Activated gamma-delta T cell treated with anti-CD3 and anti-CD28 coated beads, Interleukin-2, amount 50 U/mL, for 16 hours (primary cell): ENCODE results near the gene EDARADD.
"Not testable (repeated sequence)": the region's sequence is repeated elsewhere in the genome, so short reads cannot be mapped to it uniquely, and the experiment has no call there.

Experiments used
- DNase-seq: peaks from one replicate; pipeline ENCODE4 v3.0.0-alpha.2; 2020; ENCODE audit warnings: low read depth

EDARADD gene

DNA sequence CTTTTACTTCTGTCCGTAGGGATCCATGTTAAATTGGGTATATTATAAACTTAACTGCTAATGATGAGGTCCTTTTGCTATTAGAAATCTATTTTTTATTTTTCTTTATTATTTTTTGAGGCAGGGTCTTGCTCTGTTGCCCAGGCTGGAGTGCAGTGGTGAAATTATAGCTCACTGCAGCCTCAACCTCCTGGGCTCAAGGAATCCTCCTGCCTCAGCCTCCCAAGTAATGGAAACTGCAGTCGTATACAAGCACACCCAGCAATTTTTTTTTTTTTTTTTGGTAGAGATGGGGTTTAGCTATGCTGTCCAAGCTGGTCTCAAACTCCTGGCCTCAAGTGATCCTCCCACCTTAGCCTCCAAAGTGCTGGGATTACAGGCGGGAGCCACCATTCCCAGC, 95.1 kb downstream of the EDARADD start:
- DNase-seq = not testable (repeated sequence)

DNA sequence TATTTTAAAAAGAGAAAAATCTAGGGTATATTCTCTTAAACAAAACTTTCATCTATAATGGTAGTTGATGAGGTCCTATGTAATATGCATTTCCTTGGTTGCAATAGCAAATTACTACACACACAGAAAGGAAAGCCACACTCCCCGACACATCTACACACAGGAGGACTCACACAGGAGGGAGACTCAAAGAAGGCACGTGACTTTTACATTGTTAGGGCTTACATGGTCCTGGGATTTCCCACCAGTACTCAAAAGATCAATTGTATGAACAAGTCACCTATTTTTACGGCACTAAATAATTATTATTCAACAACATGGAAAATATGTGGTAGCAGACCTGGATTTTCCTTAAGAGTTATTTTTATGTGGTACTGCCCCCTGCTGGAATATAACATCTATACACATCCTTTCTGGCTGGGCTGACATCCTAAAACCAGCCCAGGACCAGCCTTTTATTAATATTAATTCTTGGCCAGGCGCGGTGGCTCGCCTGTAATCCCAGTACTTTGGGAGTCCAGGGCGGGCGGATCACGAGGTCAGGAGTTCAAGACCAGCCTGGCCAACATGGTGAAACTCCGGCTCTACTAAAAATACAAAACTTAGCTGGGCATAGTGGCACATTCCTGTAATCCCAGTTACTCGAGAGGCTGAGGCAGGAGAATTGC, 95.8 kb downstream of the EDARADD start:
- DNase-seq = no peak

DNA sequence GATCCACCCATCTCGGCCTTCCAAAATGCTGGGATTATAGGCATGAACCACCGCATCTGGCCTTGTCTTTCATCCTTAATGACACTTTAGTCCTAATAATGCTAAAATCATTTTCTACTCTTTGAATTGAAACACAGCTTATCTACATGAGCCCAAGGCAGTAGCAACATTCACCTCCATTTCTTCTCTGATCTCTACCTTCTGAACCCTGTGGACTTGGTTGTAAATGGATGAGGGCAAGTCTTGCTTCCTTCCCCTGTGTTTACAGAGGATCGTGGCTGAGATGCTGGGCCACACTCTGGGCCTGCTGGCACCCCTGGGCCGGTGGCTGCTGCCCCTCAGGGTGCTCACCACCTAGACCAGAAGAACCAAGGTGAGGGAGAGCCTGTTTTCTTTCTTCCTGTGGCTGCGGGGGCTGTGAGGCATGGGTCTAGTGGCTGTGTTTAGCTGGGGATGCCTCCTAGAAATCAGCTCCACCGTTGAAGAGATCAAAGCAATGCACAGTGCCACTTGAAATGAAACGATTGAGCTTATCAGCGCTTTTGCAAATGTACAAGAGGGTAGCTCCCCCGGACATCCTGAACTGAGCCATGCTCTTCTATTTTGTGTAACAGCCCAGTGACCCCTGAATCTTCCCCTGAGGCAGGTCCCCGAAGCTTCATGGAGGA, 97.5 kb downstream of the EDARADD start:
- no peak for DNase-seq

DNA sequence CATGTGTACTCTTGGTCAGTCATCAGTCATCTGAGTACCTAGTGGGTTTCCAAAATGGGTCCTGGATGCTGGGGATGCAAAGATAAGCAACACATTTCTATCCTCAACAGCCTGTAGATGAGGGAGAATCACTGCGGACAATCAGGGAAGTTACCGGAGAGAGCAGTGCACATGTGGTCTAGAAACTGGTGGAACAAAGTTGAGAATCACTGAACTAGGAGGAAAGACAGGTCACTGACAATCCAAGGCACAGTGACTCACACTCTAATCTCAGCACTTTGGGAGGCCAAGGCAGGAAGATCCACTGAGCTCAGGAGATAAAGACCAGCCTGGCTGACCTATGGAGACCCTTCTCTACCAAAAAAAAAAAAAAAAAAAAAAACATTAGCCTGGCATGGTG, 98.3 kb downstream of the EDARADD start:
- no peak for DNase-seq

DNA sequence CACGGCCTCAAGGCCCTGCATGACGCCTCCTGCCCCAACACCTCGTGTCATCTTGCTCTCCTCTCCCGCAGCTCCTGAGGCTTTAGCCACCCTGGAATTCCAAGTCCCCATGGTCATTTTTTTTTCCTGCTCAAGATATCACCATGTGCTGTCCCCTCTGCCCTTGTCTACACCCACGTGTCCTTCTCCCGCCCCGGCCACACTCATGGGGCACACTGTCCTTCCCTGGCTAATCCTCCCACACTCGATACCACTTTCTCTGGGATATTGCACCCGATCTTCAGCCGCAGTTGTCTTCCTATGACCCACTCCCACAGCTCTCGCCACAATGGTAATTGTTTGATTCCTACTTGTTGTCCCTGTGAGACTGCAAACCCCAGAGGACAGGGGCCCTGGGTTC, 100.0 kb downstream of the EDARADD start:
- no peak for DNase-seq

DNA sequence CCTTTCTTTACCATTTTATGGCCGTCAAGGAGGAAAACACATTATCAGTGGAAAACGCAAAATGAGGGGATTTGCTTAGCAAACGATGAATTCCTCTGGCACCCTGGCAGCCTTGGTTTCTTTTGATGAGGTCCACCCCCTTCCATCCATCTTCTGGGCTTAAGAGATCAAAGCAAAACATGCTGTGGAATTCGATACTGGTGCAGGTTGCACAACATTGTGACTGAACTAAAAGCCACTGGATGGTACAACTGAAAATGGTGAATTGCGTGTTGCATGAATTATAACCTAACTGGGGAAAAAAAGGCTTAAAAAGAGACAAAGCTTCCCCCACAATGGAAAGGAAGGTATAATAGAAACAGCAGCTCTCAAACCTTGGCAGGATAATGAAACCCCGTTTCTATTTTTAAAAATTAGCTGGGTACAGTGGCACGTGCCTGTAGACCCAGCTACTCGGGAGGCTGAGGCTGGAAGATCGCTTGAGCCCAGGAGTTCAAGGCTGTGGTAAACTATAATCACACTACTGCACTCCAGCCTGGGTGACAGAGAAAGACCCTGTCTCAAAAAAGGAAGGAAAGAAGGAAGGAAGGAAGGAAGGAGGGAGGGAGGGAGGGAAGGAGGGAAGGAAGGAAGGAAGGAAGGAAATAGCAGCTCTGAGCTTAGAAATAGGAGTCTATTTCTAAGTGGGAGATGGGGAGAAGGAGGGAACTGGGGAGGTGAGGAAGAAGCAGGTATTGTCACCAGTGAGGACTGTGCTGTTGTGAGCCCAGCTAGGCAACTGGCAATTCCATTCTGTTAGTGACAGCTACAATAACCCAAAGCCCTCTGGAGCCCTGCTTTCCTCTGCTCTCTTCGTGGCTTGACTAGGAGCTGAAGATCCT, 100.7 kb downstream of the EDARADD start:
- DNase-seq = no peak

DNA sequence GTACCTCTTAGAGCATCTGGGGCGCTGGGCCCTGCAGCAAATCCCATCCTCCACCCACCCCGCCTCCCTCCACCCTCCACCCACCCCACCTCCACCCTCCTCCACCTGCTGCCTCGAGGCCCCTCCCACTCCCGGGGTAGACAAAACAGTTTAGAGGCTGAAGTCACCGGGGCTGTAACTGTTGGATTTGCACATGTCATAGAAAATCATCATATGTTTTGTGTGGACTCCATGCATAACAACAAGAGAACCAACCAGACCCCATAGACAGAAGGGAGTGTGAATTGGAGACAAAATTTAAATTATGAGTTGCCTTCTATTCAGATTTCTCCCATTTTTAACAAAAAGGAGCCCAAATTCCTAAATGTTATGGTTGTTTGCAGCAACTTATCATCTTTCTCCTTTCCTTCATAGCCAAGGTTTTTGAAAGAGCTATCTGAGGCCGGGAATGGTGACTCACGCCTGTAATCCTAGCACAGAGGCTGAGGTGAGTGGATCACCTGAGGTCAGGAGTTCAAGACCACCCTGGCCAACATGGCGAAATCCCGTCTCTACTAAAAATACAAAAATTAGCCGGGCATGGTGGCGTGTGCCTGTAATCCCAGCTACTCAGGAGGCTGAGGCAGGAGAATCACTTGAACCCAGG, 101.5 kb downstream of the EDARADD start:
- DNase-seq = no peak

DNA sequence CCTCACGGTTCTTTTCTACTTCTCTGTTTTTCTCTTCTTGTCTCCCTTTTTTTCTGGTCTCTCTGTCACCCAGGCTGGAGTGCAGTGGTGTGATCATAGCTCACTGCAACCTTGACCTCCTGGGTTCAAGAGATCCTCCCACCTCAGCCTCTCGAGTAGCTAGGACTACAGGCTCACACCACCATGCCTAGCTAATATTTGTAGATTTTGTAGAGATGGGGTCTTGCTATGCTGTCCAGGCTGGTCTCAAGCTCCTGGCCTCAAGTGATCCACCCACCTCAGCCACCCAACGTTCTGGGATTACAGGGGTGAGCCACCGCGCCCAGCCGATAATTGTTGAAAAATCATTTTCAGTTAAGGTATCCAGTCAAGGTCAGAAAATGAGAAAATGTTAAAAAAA, 103.8 kb downstream of the EDARADD start:
- DNase-seq = no peak

DNA sequence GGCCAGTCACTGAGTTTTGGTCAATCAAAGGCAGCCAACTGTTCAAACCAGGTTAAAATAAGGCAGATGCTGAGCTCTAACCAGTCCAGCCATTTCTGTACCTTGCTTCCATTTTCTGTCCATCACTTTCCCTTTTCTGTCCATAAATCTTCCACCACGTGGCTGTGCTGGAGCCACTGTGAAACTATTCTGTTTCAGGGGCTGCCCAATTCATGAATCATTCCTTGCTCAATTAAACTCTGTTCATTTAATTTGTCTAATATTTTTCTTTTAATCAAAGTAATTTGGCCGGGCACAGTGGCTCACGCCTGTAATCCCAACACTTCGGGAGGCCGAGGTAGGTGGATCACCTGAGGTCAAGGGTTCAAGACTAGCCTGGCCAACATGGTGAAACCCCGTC, 107.0 kb downstream of the EDARADD start:
- no peak for DNase-seq

DNA sequence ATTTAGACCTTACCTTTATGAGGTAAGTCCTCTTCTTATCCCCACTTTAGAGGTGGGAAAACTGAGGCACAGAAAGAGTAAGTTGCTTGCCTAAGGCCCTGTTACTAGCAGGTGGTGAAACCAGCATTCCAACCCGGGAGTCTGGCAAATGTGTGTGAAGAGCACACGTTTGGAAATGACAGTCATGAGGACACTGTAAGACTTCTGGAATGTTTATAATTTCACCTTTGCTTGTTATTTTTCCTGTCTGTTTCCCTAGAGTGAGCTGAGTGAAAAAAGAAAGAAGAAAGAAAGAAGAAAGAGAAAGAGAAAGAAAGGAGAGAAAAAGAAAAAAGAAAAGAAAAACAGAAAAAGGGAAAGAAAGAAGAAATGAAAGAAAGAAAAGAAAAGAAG, 108.5 kb downstream of the EDARADD start:
- DNase-seq = no peak

DNA sequence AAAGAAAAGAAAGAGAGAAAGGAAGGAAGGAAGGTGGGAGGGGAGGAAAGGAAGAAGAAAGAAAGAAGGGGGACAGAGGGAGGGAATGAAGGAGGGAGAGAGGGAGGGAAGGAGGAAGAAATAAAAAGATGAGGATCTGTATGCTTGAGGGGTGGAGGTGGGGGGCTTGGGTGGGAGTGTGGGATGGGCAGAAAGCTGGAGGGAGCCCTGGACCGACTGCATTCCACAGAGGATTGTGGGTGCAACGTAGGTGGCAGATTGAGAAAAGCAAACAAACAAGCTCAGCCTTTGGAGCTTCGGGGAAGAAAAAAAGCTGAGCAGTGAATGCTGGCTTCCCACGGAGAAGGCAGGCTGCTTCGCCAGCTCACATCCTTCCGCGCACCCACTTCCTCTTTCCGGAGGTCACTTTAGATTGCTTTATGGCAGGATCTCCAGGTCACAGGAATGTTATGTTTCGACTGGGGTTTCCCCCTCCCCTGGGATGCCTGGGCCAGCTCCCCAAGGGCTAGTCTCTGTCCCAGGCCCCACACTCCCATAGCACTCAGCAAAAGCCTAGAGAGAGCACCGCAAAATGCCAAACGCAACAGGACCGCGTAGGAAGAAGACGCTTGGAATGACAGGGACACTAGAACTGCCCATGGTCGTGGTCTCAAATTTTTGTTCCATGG, 109.0 kb downstream of the EDARADD start:
- no peak for DNase-seq

DNA sequence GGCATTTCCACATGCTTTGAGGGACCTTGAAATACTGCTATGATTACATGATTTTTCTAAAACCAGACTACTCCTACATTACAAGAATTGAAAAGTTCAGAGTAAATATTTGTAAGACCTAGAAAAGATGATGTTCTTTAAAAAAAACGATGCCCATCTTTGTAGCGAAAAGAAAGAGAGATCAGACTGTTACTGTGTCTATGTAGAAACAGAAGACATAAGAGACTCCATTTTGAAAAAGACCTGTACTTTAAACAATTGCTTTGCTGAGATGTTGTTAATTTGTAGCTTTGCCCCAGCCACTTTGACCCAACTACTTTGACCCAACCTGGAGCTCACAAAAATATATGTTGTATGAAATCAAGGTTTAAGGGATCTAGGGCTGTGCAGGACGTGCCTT, 110.3 kb downstream of the EDARADD start:
- DNase-seq = not testable (repeated sequence)

DNA sequence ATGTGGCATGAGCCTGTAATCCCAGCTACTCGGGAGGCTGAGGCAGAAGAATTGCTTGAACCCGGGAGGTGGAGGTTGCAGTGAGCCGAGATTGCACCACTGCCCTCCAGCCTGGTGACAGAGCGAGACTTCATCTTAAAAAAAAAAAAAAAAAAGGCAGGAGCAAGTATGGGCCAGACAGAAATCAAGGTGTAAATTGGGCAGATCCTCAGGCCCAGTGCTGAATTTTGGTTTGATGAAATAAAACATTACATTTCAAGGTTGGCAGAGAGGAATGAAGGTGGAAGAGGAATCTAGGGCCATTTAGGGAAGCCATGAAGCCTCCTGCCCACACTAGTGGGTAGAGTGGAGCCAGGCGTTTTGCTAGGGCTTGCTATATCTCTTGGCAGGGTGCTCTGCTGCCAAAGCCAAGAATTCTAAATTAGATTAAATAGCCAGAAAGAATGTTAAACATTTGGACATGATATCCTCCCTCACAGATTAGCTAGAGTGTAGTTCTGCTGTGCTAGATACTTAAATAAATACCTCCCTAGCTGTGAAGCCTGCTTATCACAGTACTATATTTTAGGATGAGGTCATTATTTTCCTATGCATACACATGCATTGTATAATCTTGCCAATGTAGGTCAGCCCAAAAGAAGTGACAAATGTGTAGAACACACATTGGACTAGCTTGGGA, 113.1 kb downstream of the EDARADD start:
- no peak for DNase-seq

DNA sequence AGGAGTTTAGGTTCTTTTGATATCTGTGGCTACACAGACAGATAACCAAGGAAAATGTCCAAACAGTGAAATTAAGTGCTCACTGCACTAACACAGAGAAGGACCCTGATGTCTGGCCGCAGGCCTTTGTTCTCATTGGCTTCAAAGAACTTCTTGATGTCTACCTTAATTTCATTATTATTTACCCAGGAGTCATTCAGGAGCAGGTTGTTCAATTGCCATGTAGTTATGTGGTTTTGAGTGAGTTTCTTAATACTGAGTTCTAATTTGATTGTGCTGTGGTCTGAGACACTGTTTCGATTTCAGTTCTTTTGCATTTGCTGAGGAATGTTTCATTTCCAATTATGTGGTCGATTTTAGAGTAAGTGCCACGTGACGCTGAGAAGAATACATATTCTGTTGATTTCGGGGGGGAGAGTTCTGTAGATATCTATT, 114.5 kb downstream of the EDARADD start:
- no peak for DNase-seq

DNA sequence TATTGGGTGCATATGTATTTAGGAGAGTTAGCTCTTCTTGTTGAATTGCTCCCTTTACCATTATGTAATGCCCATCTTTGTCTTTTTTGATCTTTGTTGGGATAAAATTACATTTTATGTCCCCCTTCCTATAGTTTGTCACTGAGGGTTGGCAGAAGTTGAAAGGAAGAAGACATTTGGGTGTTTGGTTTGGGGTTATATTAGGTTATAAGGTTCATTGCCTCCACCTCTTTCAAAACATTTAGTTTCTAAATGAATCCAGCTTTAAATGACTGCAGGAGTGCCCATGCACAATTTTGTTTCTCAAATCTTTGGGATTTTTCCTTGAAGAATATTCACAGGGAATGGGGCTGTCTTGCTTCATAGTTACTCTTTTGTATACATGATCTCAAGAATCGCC, 115.1 kb downstream of the EDARADD start:
- DNase-seq = no peak

DNA sequence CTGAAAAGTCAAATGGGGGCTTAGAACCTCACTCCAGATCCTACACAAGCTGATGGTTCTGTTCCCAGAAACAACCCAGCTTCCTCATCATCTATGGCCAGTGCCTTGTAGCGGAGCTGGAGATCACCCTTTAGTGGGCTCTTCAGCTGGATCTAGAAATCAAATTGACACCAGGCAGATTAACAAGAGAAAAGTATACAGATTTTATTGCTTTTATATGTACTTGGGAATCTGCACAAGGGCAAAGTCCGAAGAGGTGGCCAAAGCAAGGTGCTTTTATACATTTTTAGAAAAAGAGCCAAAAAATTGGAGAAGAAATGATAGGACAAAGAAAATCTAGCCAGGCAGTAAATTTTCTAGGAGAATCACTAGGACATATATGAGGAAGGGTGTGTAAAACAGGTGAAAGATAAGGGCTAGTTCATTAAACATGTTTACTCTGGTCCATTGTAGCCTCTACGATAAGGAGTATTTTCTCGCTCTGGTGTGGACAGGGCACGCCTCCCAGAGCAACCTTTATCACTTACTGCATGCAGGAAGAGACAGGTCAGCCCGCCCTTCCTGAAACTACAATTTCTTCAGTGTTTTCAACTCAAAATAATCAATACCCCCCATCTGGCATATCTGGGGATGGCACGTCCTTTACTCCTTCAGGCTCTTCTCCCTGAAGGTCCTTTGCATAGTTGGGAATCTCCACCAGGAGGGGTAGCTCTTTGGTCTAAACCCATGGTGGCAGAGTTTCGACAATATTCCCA, 115.7 kb downstream of the EDARADD start:
- no peak for DNase-seq

DNA sequence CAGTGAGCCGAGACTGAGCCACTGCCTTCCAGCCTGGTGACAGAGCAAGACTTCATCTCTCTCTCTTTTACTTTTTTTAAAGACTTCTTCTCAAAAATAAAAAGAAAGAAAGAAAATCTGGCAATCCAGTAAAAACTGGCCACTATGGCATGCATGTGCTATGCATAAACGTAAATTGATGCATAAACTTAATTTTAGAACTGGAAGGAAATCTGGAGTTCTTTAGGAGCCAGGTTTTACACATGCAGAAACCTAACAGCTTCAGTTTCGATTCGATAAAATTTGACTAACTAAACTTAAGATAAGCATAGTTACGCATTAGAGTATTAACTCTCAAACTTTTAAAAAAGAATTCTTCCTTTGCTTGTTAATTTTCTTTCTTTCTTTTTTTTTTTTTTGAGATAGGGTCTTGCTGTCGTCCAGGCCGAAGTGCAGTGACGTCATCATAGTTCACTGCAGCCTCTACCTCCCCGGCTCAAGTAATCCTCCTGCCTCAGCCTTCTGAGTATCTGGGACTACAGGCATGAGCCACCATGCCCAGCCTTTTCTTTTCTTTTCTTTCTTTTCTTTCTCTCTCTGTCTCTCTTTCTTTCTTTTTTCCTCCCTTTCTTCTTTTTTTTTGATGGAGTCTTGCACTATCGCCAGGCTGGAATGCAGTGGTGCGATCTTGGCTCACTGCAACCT, 117.8 kb downstream of the EDARADD start:
- no peak for DNase-seq

DNA sequence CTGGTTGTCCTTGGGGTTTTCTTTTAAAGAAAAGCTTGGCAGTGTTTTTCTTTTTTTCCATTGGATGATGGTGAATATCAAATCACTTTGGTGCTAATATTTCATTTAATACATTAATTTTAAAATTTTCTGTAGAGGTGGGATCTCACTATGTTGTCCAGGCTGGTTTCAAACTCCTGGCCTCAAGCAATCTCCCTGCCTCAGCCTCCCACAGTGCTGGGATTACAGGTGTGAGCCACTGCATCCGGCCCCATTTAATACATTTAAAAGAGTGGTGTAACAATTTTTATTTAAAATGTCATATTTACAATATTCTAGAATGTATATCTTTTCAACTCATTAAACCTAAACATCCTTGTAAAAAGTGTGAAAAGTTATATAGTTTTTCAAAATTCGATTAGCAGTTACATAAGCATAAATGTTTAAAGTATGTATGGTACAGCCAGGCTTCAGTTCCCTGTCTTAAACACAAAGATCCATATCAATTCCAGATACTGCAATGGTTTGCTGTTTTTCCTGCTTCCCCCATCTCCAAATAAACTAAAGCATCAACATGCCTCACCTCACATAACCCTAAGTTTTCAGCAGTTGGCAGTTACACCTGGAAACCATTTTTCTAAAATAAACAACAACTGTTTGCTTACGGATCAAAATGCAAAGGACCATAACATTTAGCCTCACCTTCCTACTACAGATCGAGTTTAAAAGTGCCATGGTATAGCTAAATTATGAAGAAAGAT, 120.8 kb downstream of the EDARADD start:
- DNase-seq = no peak

DNA sequence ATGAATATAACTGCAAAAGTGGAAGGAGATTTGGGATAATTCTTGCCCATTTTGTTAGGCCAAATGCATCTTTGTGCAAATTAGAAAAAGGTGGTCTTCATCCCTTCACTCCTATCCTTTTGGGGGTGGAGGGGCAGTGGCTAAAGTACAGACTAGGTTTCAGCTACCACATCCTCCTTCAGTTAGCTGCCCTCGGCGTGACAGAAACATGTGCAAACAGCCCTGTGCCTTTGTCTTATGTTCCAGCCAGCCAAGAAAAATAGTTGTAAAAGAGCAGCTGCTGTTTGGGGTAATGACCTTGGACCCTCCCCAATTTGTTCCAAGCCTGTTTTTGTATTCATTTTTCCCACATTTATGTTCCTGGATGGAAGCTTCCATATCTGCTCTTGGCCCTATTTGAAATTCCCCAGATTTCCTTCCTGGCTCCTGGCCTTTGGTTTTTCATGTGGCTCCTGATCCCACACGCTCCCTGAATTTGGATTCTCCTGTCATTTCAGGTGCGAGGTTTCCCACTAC, 121.4 kb downstream of the EDARADD start:
- DNase-seq = no peak
